Mesothelial cell of epicardium (in vitro differentiated cells): ENCODE results near the gene PRKG1. TPM values are rescaled to one million over a fixed set of nuclear protein-coding genes. Genes with fewer than 3 reads are reported as not detected.

Source experiments
- DNase-seq, 2 experiments: peaks; one replicate each; pipeline ENCODE4 v3.0.0; 2021; ENCODE audit warnings: low spot score in 2 of 2; ENCODE audit not compliant: unreplicated experiment in 2 of 2
- H3K27ac Mint-ChIP-seq: 2 replicates; pipeline ENCODE4 v1.8.0; 2021; ENCODE audit warnings: mixed read lengths
- H3K27me3 Mint-ChIP-seq: 2 replicates; pipeline ENCODE4 v1.8.0; 2021; ENCODE audit warnings: low read depth, mixed read lengths
- H3K36me3 Mint-ChIP-seq: 2 replicates; pipeline ENCODE4 v1.8.0; 2021; ENCODE audit warnings: mixed read lengths
- H3K4me1 Mint-ChIP-seq: 2 replicates; pipeline ENCODE4 v1.8.0; 2021; ENCODE audit warnings: mixed read lengths
- H3K4me3 Mint-ChIP-seq: 2 replicates; pipeline ENCODE4 v1.8.0; 2021; ENCODE audit warnings: mild to moderate bottlenecking, moderate library complexity, mixed read lengths
- H3K9me3 Mint-ChIP-seq: 2 replicates; pipeline ENCODE4 v1.8.0; 2021; ENCODE audit warnings: mixed read lengths
- total RNA-seq: library from RNA; stranded (reverse); gene quantifications from 3 replicates; pipeline ENCODE4 v1.2.1, GENCODE V29; 2021
- TF ChIP-seq, protein P1 (sequence below): fragments of 200-600 bp; sonication (generic); IDR thresholded peaks from one replicate; pipeline ENCODE4 v1.5.0; 2021; ENCODE audit warnings: antibody characterized with exemption; ENCODE audit not compliant: unreplicated experiment

The PRKG1 gene
- total RNA-seq, 1 donor from 2014 or later, result 37.0 TPM

GRCh38 chr10:52092390-52092789, 1018.1 kb downstream of the PRKG1 start:
- Mint-ChIP-seq H3K27ac (no peak overlapping the region), H3K36me3 (peaks cover 7% of the 10 kb centered on the region), H3K27me3 (no peaks in the 10 kb centered on the region), H3K4me1 (peaks cover 6% of the 10 kb centered on the region), H3K4me3 (no peak overlapping the region), H3K9me3 (peaks cover 10% of the 10 kb centered on the region)
- DNase-seq, result no peak
- TF ChIP-seq, protein P1, sequence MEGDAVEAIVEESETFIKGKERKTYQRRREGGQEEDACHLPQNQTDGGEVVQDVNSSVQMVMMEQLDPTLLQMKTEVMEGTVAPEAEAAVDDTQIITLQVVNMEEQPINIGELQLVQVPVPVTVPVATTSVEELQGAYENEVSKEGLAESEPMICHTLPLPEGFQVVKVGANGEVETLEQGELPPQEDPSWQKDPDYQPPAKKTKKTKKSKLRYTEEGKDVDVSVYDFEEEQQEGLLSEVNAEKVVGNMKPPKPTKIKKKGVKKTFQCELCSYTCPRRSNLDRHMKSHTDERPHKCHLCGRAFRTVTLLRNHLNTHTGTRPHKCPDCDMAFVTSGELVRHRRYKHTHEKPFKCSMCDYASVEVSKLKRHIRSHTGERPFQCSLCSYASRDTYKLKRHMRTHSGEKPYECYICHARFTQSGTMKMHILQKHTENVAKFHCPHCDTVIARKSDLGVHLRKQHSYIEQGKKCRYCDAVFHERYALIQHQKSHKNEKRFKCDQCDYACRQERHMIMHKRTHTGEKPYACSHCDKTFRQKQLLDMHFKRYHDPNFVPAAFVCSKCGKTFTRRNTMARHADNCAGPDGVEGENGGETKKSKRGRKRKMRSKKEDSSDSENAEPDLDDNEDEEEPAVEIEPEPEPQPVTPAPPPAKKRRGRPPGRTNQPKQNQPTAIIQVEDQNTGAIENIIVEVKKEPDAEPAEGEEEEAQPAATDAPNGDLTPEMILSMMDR, result no peak

- H3K4me1 Mint-ChIP-seq, result peaks cover 14% of the 10 kb centered on the region
- H3K9me3 Mint-ChIP-seq, result no peaks in the 10 kb centered on the region
- TF ChIP-seq, protein P1, result no peak
- no peaks in the 10 kb centered on the region for H3K27me3 Mint-ChIP-seq
- no peak overlapping the region for H3K27ac Mint-ChIP-seq
- no peaks in the 10 kb centered on the region for H3K36me3 Mint-ChIP-seq
- H3K4me3 Mint-ChIP-seq, result no peak overlapping the region
- no peak for DNase-seq
These were observed 1023.8 kb downstream of the PRKG1 start for GRCh38 chr10:52098130-52098529.

DNA sequence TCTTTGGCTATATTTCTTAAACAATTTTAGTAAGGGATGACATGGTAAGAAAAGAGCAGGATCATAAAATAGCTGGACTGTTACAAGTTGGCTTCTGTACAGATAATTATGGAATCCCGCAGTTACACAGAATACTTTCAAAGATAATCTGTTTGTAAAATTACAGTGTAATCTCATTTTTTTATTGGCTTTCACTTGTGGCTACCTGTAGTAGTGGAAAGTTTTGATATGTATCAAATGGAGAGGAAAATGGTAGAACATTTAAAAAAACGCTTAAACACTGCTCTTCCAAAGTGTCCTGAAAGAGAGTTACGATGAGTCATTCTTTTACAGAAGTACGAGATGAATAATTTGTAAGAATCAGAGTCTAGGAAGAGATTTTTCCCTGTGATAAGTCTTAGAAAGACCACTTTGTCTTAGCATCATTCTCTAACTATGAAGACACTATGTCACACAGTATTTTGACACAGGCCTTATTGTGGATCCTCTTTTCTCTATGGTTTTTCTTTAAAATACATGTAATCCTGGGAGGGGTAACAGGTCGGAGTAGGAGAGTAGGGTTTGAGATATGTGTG, 1024.8 kb downstream of the PRKG1 start:
- Mint-ChIP-seq H3K27me3 (no peaks in the 10 kb centered on the region), H3K9me3 (no peaks in the 10 kb centered on the region), H3K27ac (no peak overlapping the region), H3K36me3 (no peaks in the 10 kb centered on the region), H3K4me1 (peaks cover 8% of the 10 kb centered on the region), H3K4me3 (no peak overlapping the region)
- DNase-seq, result no peak
- TF ChIP-seq, protein P1, result no peak

- Mint-ChIP-seq H3K27ac (no peak overlapping the region), H3K27me3 (no peaks in the 10 kb centered on the region), H3K9me3 (no peaks in the 10 kb centered on the region), H3K4me1 (peaks cover 8% of the 10 kb centered on the region), H3K36me3 (no peaks in the 10 kb centered on the region), H3K4me3 (no peak overlapping the region)
- TF ChIP-seq, protein P1, result no peak
- DNase-seq, result no peak
These were observed 1025.8 kb downstream of the PRKG1 start for GRCh38 chr10:52100011-52100547.

DNA sequence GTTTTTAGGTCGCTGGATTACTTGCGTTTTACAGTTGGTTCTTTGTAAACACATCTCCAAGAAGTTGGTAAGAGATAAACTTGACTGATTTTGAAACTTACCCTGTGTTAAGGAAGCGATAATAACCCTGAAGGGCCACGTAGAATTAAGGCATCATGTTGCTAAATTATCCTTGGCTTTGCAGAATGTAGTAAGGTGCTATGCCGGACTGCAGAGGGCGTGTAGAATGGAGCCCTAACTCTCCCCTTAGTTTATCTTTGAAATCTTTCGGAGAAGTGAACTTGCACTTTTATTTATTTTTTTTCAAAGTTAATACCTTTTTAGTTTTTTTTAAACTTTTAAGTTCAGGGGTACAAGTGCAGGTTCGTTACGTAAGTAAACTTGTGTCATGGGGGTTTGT, 1031.0 kb downstream of the PRKG1 start:
- no peaks in the 10 kb centered on the region for H3K36me3 Mint-ChIP-seq
- H3K4me3 Mint-ChIP-seq, result no peak overlapping the region
- no peak for DNase-seq
- H3K27me3 Mint-ChIP-seq, result no peaks in the 10 kb centered on the region
- no peaks in the 10 kb centered on the region for H3K4me1 Mint-ChIP-seq
- TF ChIP-seq, protein P1, result no peak
- H3K27ac Mint-ChIP-seq, result no peak overlapping the region
- H3K9me3 Mint-ChIP-seq, result no peaks in the 10 kb centered on the region
